Left lung (tissue), 10 donors: ENCODE data around the gene CDC25C. TPM values are rescaled to one million over a fixed set of nuclear protein-coding genes. Genes with fewer than 3 reads are reported as not detected.

Experiments used
- ATAC-seq: fragments of 200-7000 bp; cut with Tn5 transposase; one replicate; pipeline ENCODE4 v1.9.1; 2020; ENCODE audit warnings: moderate library complexity
- DNase-seq, 4 donors: peaks; one replicate each; pipeline ENCODE4 v3.0.0-alpha.2; 2013 to 2020
- H3K27ac ChIP-seq, 2 donors: fragments of 200-600 bp; sonication (generic) in 1 of 2; one replicate each; pipeline versions ENCODE4 v1.5.0 to v1.8.0; 2020 to 2021
- H3K27me3 ChIP-seq, 2 donors: fragments of 200-600 bp; sonication (generic) in 1 of 2; one replicate each; pipeline versions ENCODE4 v1.5.0 to v1.8.0; 2020 to 2021
- H3K36me3 ChIP-seq, 2 donors: fragments of 200-600 bp; sonication (generic) in 1 of 2; one replicate each; pipeline versions ENCODE4 v1.5.0 to v1.8.0; 2020 to 2021
- H3K4me1 ChIP-seq, 2 donors: fragments of 200-600 bp; one replicate each; pipeline ENCODE4 v1.8.0; 2021
- H3K4me3 ChIP-seq, 2 donors: fragments of 200-600 bp; sonication (generic) in 1 of 2; one replicate each; pipeline versions ENCODE4 v1.5.0 to v1.8.0; 2020 to 2021; ENCODE audit warnings: mild to moderate bottlenecking in 1 of 2
- H3K9me3 ChIP-seq, 2 donors: fragments of 200-600 bp; sonication (generic) in 1 of 2; one replicate each; pipeline versions ENCODE4 v1.5.0 to v1.8.0; 2020 to 2021
- intact Hi-C, 2 donors: fragments of 100-400 bp; cut with DNase I; formaldehyde crosslinking; loops; one replicate each; pipeline versions ENCODE4 v1.11.2 to v1.14.2; 2022
- polyA plus RNA-seq, 6 donors: library from polyadenylated mRNA; unstranded; fragments of 120-200 nt; gene quantifications; one replicate each; pipeline ENCODE4 v1.2.1, GENCODE V29; 2013; ENCODE audit not compliant: insufficient read length in 6 of 6
- total RNA-seq, 2 donors: library from RNA; stranded (reverse); fragmentation: NEBNext Ultra II Directional; extraction: Animal tissue kit (Norgen Biotek cat#: 25700); gene quantifications; one replicate each; pipeline ENCODE4 v1.2.1, GENCODE V29; 2021
- TF ChIP-seq, protein P1 (sequence below), 2 donors: fragments of 200-600 bp; sonication (generic) in 1 of 2; IDR thresholded peaks; one replicate each; pipeline versions ENCODE4 v1.5.0 to v1.8.0; 2021; ENCODE audit warnings: antibody characterized with exemption in 2 of 2
- donor health status: DM: no; HTN: yes; CAD: no.
- donor health status: DM: no; HTN: no; CAD: no.

CDC25C gene
- total and polyA plus RNA-seq, 8 donors: 0.34 to 14.6 (median 7.7) TPM

DNA sequence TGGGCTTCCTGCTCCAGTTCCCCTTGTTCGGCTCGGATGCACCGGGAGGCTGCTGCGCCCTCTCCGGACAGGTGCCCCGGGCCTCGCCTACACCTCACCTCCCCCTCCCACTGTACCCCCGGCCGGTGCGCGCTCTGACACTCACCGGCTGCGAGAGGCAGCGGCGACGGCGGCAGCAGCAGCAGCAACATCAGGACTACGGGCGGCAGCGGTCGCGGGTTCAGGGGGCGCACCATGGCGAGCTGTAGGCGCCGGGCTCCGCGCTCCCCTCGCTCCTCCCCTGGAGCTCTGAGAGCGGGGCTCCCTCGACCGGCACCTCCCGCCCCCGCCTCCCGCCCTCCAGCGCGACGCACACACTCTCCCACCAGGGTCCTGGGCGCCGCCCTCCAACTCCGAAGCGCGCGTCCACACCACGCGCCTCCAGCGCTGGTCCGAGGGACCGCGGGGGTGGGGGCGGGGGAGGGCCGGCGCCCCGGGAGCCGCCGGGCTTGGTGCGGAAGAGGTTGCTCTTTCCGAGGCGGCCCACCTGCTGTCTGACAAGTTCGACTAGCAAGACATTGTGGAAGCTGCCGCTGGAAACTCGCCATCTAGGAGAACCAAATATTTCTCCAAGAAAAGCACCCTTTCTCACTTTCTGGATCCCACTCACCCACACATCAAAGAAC, 57.3 kb downstream of the CDC25C start, which contains the start of gene GFRA3:
Gene GFRA3, minus strand, starts transcription at position 433 of the 665 bp plus-strand sequence. Its CDS starts 197 bp downstream, at position 236.
- H3K4me3 ChIP-seq: peak within 1 kb of the TSS; percentile 23 to 34
- TF ChIP-seq, protein P1, sequence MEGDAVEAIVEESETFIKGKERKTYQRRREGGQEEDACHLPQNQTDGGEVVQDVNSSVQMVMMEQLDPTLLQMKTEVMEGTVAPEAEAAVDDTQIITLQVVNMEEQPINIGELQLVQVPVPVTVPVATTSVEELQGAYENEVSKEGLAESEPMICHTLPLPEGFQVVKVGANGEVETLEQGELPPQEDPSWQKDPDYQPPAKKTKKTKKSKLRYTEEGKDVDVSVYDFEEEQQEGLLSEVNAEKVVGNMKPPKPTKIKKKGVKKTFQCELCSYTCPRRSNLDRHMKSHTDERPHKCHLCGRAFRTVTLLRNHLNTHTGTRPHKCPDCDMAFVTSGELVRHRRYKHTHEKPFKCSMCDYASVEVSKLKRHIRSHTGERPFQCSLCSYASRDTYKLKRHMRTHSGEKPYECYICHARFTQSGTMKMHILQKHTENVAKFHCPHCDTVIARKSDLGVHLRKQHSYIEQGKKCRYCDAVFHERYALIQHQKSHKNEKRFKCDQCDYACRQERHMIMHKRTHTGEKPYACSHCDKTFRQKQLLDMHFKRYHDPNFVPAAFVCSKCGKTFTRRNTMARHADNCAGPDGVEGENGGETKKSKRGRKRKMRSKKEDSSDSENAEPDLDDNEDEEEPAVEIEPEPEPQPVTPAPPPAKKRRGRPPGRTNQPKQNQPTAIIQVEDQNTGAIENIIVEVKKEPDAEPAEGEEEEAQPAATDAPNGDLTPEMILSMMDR (IDR thresholded peaks at IDR 0.05): no peak
- no peaks in the 10 kb centered on the region for H3K36me3 ChIP-seq
- intact Hi-C loops: no loop called here
- H3K9me3 ChIP-seq: no peaks in the 10 kb centered on the region
- ATAC-seq: peak; percentile 51
- peaks cover 8% of the 10 kb centered on the region in 2 donors for H3K4me1 ChIP-seq
- H3K27me3 ChIP-seq: peaks cover 6 to 33% of the 10 kb centered on the region in 2 donors
- peak in 2 of 4 donors; percentile 32 to 68 for DNase-seq
- H3K27ac ChIP-seq: no peak within 1 kb of the TSS

- no peak for ATAC-seq
- H3K27me3 ChIP-seq: peaks cover 6 to 33% of the 10 kb centered on the region in 2 donors
- DNase-seq: no peak
- H3K36me3 ChIP-seq: no peaks in the 10 kb centered on the region
- intact Hi-C loops: no loop called here
- H3K4me3 ChIP-seq: no peak overlapping the region
- no peaks in the 10 kb centered on the region for H3K9me3 ChIP-seq
- no peak overlapping the region for H3K27ac ChIP-seq
- TF ChIP-seq, protein P1 (IDR thresholded peaks at IDR 0.05): no peak
- peaks cover 8% of the 10 kb centered on the region in 2 donors for H3K4me1 ChIP-seq
Observed at GRCh38 chr5:138273834-138274188, 57.8 kb downstream of the CDC25C start.

GRCh38 chr5:138272681-138273080, 58.9 kb downstream of the CDC25C start:
- Histone ChIP-seq H3K27me3 (peaks cover 6 to 33% of the 10 kb centered on the region in 2 donors), H3K27ac (no peak overlapping the region), H3K4me3 (no peak overlapping the region), H3K36me3 (no peaks in the 10 kb centered on the region), H3K4me1 (peaks cover 8% of the 10 kb centered on the region in 2 donors), H3K9me3 (no peaks in the 10 kb centered on the region)
- ATAC-seq (no peak), DNase-seq (no peak)
- intact Hi-C loops: no loop called here
- TF ChIP-seq, protein P1 (IDR thresholded peaks at IDR 0.05): no peak

- H3K36me3 ChIP-seq: no peaks in the 10 kb centered on the region
- H3K4me1 ChIP-seq: peaks cover 8% of the 10 kb centered on the region in 2 donors
- peaks cover 6 to 33% of the 10 kb centered on the region in 2 donors for H3K27me3 ChIP-seq
- ATAC-seq (no peak), DNase-seq (no peak)
- H3K9me3 ChIP-seq: no peaks in the 10 kb centered on the region
- TF ChIP-seq, protein P1 (IDR thresholded peaks at IDR 0.05): no peak
- H3K4me3 ChIP-seq: no peak overlapping the region
- intact Hi-C loops: no loop called here
- H3K27ac ChIP-seq: no peak overlapping the region
Observed at GRCh38 chr5:138271281-138271680, 60.3 kb downstream of the CDC25C start.

- Histone ChIP-seq H3K36me3 (no peaks in the 10 kb centered on the region), H3K27ac (no peak overlapping the region), H3K27me3 (no peaks in the 10 kb centered on the region), H3K9me3 (no peaks in the 10 kb centered on the region), H3K4me1 (no peaks in the 10 kb centered on the region), H3K4me3 (no peak overlapping the region)
- TF ChIP-seq, protein P1 (IDR thresholded peaks at IDR 0.05): no peak
- DNase-seq: no peak
- intact Hi-C loops: no loop called here
- no peak for ATAC-seq
Observed at GRCh38 chr5:138264183-138264582, 67.4 kb downstream of the CDC25C start.
